CD4-positive, CD25-positive, alpha-beta regulatory T cell (primary cell): ENCODE data around the gene ABHD15. TPM values are rescaled to one million over a fixed set of nuclear protein-coding genes. Genes with fewer than 3 reads are reported as not detected.

ENCODE experiments used
- ATAC-seq, 2 donors: fragments of 150-1000 bp; cut with Tn5 transposase; one replicate each; pipeline ENCODE4 v1.10.0; 2021; ENCODE audit warnings: low read depth in 2 of 2, moderate number of reproducible peaks in 2 of 2, moderate library complexity in 1 of 2
- DNase-seq, 3 donors: peaks; one replicate each; pipeline versions ENCODE4 v3.0.0 to v3.0.0-alpha.2; 2012 to 2022; ENCODE audit warnings: mixed read lengths in 1 of 3
- H3K27ac ChIP-seq: one replicate; pipeline ENCODE4 v1.7.0; 2013; ENCODE audit warnings: mild to moderate bottlenecking, low read length; ENCODE audit not compliant: insufficient read depth, poor library complexity, severe bottlenecking
- H3K27me3 ChIP-seq: one replicate; pipeline ENCODE4 v1.7.0; 2013; ENCODE audit warnings: low read length; ENCODE audit not compliant: control insufficient read depth, insufficient read depth
- H3K36me3 ChIP-seq: one replicate; pipeline ENCODE4 v1.7.0; 2013; ENCODE audit warnings: mild to moderate bottlenecking, low read length, moderate library complexity; ENCODE audit not compliant: control insufficient read depth, insufficient read depth
- H3K4me1 ChIP-seq: 2 replicates; pipeline ENCODE4 v1.7.0; 2013; ENCODE audit warnings: mild to moderate bottlenecking, low read length; ENCODE audit not compliant: insufficient read depth, control insufficient read depth, poor library complexity, severe bottlenecking
- H3K4me3 ChIP-seq: one replicate; pipeline ENCODE4 v1.7.0; 2013; ENCODE audit warnings: low read depth, mild to moderate bottlenecking, low read length, moderate library complexity
- H3K9me3 ChIP-seq, 2 experiments: 1 replicate in 1 of 2; 2 replicates in 1 of 2; pipeline ENCODE4 v1.7.0; 2013; ENCODE audit warnings: low read length in 2 of 2, mild to moderate bottlenecking in 1 of 2, moderate library complexity in 1 of 2; ENCODE audit not compliant: control insufficient read depth in 2 of 2
- H3K27ac Mint-ChIP-seq, 3 donors: one replicate each; pipeline ENCODE4 v1.8.0; 2020 to 2022; ENCODE audit warnings: mild to moderate bottlenecking in 3 of 3, mixed read lengths in 3 of 3, moderate library complexity in 2 of 3
- H3K27me3 Mint-ChIP-seq: one replicate; pipeline ENCODE4 v1.8.0; 2022; ENCODE audit warnings: mild to moderate bottlenecking, mixed read lengths
- H3K36me3 Mint-ChIP-seq: one replicate; pipeline ENCODE4 v1.8.0; 2020; ENCODE audit warnings: mixed read lengths
- H3K4me1 Mint-ChIP-seq, 4 donors: one replicate each; pipeline ENCODE4 v1.8.0; 2020 to 2022; ENCODE audit warnings: mixed read lengths in 4 of 4, mild to moderate bottlenecking in 1 of 4
- H3K4me3 Mint-ChIP-seq, 4 donors: one replicate each; pipeline ENCODE4 v1.8.0; 2020 to 2022; ENCODE audit warnings: mild to moderate bottlenecking in 4 of 4, mixed read lengths in 4 of 4, moderate library complexity in 3 of 4
- H3K9me3 Mint-ChIP-seq, 7 donors: one replicate each; pipeline ENCODE4 v1.8.0; 2020 to 2022; ENCODE audit warnings: mixed read lengths in 7 of 7, mild to moderate bottlenecking in 3 of 7, moderate library complexity in 2 of 7
- polyA plus RNA-seq, 4 donors: library from polyadenylated mRNA; unstranded; fragments of 300-500 nt; fragmentation: Illumina TruSeq; gene quantifications; one replicate each; pipeline ENCODE4 v1.2.3, GENCODE V29; 2021
- total RNA-seq: library from RNA; stranded (reverse); gene quantifications from one replicate; pipeline ENCODE4 v1.2.3, GENCODE V29; 2022

ABHD15 gene
- total and polyA plus RNA-seq, 5 donors from 2014 or later = 6.2 to 9.9 (median 7.6) TPM

DNA sequence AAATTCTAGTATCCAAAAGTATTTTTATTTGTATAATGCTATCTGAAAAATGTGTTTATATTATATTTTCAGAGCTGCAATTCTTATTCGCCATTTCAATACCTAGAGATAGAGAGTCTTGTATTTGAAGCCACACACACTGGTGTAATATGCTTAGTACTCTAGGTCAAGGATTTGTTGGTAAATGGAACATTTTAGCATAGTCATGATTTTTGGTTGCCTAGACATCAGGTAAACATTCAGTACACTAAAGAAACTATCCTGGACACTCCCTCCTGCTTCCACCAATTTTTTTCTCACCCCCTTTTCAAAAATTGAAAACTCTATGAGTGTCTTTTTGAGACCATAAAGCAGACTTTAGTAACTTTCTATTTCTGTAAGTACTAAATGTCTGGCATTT lies 20.8 kb downstream of the ABHD15 start:
- Histone ChIP-seq H3K36me3 (peaks cover 23% of the 10 kb centered on the region), H3K27me3 (no peaks in the 10 kb centered on the region), H3K9me3 (no peaks in the 10 kb centered on the region), H3K4me1 (no peaks in the 10 kb centered on the region), H3K4me3 (no peak overlapping the region), H3K27ac (no peak overlapping the region)
- no peak for ATAC-seq
- Mint-ChIP-seq H3K36me3 (peaks cover 21% of the 10 kb centered on the region), H3K4me1 (peaks cover 4 to 17% (median 5%) of the 10 kb centered on the region in 4 donors), H3K27ac (peak overlapping the region in 1 of 3 donors; percentile 28), H3K27me3 (no peaks in the 10 kb centered on the region), H3K4me3 (no peak overlapping the region), H3K9me3 (no peaks in the 10 kb centered on the region)
- no peak for DNase-seq

DNA sequence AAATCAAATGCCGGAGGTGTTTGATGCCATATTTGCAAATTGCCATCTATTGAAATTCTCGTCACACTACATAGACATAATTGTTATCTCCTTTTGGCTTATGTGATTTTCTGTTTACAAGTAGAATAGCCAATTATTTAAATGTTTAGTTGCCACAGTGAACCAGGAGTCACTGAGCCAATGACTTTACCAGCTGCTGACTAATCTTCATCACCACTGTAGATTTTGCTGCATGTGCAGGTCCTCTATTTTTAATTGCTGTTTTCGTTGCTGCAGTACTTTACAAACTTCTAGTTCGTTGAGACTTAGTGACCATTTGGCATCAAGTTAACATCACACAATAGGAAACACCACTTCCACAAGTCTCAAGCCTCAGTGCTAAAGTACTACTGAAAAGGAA lies 22.8 kb downstream of the ABHD15 start:
- peaks cover 21% of the 10 kb centered on the region for H3K36me3 Mint-ChIP-seq
- DNase-seq (no peak), ATAC-seq (no peak)
- Histone ChIP-seq H3K36me3 (peaks cover 25% of the 10 kb centered on the region), H3K9me3 (no peaks in the 10 kb centered on the region), H3K4me1 (no peaks in the 10 kb centered on the region), H3K27me3 (no peaks in the 10 kb centered on the region), H3K27ac (no peak overlapping the region), H3K4me3 (no peak overlapping the region)
- H3K27me3 Mint-ChIP-seq = no peaks in the 10 kb centered on the region
- H3K4me1 Mint-ChIP-seq = peaks cover 3 to 8% (median 5%) of the 10 kb centered on the region in 4 donors
- H3K4me3 Mint-ChIP-seq = no peak overlapping the region
- no peaks in the 10 kb centered on the region for H3K9me3 Mint-ChIP-seq
- H3K27ac Mint-ChIP-seq = no peak overlapping the region

DNA sequence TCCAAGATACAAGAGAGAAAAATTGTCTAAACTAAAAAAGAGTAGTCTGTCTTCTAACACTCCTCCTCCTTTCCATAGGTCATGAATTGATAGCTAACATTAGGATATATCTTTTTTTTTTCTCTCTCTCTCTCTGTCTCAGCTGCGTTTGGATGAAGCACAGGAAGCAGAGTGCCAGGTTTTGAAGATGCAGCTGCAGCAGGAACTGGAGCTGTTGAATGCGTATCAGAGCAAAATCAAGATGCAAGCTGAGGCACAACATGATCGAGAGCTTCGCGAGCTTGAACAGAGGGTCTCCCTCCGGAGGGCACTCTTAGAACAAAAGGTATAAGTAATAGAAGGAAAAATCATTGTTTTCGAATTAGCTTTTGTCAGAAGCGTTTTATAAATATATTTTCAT lies 32.9 kb downstream of the ABHD15 start:
- no peaks in the 10 kb centered on the region for H3K9me3 ChIP-seq
- no peak overlapping the region for H3K27ac ChIP-seq
- Mint-ChIP-seq H3K4me1 (peaks cover 0 to 7% (median 4%) of the 10 kb centered on the region in 4 donors), H3K27me3 (no peaks in the 10 kb centered on the region), H3K9me3 (no peaks in the 10 kb centered on the region), H3K27ac (no peak overlapping the region), H3K4me3 (no peak overlapping the region), H3K36me3 (peaks cover 35% of the 10 kb centered on the region)
- peaks cover 50% of the 10 kb centered on the region for H3K36me3 ChIP-seq
- H3K27me3 ChIP-seq = no peaks in the 10 kb centered on the region
- no peak overlapping the region for H3K4me3 ChIP-seq
- no peaks in the 10 kb centered on the region for H3K4me1 ChIP-seq
- DNase-seq (no peak), ATAC-seq (no peak)

DNA sequence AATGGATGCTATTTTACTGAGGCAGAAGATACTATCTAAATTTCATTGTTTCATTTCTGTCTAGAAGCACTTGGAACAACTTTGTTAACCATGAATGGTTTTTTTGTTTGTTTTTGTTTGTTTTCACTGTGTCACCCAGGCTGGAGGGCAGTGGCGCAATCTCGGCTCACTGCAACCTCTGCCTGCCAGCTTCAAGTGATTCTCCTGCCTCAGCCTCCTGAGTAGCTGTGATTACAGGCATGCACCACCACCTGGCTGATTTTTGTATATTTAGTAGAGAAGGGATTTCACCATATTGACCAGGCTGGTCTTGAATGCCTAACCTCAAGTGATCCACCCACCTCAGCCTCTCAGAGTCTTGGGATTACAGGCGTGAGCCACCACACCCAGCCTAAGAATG lies 40.5 kb downstream of the ABHD15 start:
- peaks cover 24% of the 10 kb centered on the region for H3K36me3 Mint-ChIP-seq
- Histone ChIP-seq H3K4me1 (no peaks in the 10 kb centered on the region), H3K9me3 (no peaks in the 10 kb centered on the region), H3K27me3 (no peaks in the 10 kb centered on the region), H3K27ac (no peak overlapping the region), H3K36me3 (peaks cover 62% of the 10 kb centered on the region), H3K4me3 (no peak overlapping the region)
- H3K4me1 Mint-ChIP-seq = no peaks in the 10 kb centered on the region
- no peak overlapping the region for H3K27ac Mint-ChIP-seq
- ATAC-seq (no peak), DNase-seq (no peak)
- no peaks in the 10 kb centered on the region for H3K9me3 Mint-ChIP-seq
- no peaks in the 10 kb centered on the region for H3K27me3 Mint-ChIP-seq
- H3K4me3 Mint-ChIP-seq = no peak overlapping the region

DNA sequence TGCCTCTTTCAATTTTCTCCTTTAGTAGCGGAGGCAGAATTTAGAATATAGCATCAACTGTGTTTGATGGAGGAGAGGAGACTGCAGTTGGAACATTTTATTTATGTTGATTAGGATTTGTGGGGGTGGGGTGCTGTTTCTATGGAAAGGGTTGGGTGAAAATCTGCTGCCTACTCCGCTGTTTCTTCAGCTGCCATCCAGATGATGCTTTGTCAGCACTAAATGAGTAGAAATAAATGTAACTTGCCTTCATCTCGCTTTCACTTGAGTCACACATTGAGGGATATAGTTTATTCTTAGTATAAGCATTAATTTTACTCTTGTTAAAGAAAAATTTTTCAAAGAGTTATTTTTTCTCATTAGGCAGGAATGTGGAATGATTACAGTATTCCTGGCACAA lies 42.1 kb downstream of the ABHD15 start:
- H3K9me3 Mint-ChIP-seq = no peaks in the 10 kb centered on the region
- Histone ChIP-seq H3K4me3 (no peak overlapping the region), H3K36me3 (peaks cover 63% of the 10 kb centered on the region), H3K27ac (no peak overlapping the region), H3K9me3 (no peaks in the 10 kb centered on the region), H3K27me3 (no peaks in the 10 kb centered on the region), H3K4me1 (no peaks in the 10 kb centered on the region)
- DNase-seq = no peak
- peaks cover 19% of the 10 kb centered on the region for H3K36me3 Mint-ChIP-seq
- H3K4me1 Mint-ChIP-seq = no peaks in the 10 kb centered on the region
- H3K27ac Mint-ChIP-seq = peak overlapping the region in 2 of 3 donors; percentile 48 to 68
- ATAC-seq = no peak
- H3K4me3 Mint-ChIP-seq = no peak overlapping the region
- no peaks in the 10 kb centered on the region for H3K27me3 Mint-ChIP-seq

DNA sequence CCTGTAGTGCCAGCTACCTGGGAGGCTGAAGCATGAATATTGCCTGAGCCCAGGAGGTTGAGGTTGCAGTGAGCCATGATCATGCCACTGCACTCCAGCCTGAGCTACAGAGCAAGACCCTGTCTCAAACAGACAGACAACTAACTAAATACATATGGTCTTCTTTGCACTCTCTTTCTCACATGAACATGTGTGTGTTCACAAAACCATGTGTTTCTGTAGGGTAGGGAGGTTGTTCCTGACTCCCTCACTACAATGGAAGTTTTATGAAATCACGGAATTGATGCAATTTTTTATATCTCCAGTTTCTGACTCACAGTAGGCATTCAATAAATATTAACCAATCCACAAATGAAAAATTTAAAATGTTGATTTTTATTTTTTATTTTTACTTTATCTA lies 48.5 kb downstream of the ABHD15 start:
- Mint-ChIP-seq H3K36me3 (peaks cover 29% of the 10 kb centered on the region), H3K27me3 (no peaks in the 10 kb centered on the region), H3K27ac (peak overlapping the region in 1 of 3 donors; percentile 5), H3K4me1 (no peaks in the 10 kb centered on the region), H3K4me3 (no peak overlapping the region), H3K9me3 (no peaks in the 10 kb centered on the region)
- no peaks in the 10 kb centered on the region for H3K9me3 ChIP-seq
- ATAC-seq (no peak), DNase-seq (no peak)
- H3K27ac ChIP-seq = no peak overlapping the region
- peaks cover 74% of the 10 kb centered on the region for H3K36me3 ChIP-seq
- no peaks in the 10 kb centered on the region for H3K4me1 ChIP-seq
- no peaks in the 10 kb centered on the region for H3K27me3 ChIP-seq
- H3K4me3 ChIP-seq = no peak overlapping the region

DNA sequence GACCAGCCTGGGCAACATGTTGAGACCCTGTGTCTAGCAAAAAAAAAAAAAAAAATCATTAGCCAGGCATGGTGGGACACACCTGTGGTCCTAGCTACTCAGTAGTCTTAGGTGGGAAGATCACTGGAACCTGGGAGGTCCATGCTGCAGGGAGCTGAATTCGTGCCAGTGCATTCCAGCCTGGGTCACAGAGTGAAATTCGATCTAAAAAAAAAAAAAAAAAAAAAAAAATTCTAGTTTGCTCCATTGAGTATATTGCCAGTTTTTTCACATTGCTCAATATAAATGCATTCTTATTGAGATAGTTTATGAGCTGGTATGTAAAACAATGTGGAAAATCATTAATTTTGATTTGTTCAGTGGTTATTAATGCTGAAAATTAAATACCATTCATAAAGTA lies 52.0 kb downstream of the ABHD15 start:
- no peaks in the 10 kb centered on the region for H3K4me1 Mint-ChIP-seq
- H3K4me3 ChIP-seq = no peak overlapping the region
- H3K36me3 ChIP-seq = peaks cover 72% of the 10 kb centered on the region
- DNase-seq (no peak), ATAC-seq (no peak)
- no peak overlapping the region for H3K27ac Mint-ChIP-seq
- H3K9me3 ChIP-seq = no peaks in the 10 kb centered on the region
- no peak overlapping the region for H3K27ac ChIP-seq
- no peaks in the 10 kb centered on the region for H3K27me3 ChIP-seq
- H3K9me3 Mint-ChIP-seq = no peaks in the 10 kb centered on the region
- H3K36me3 Mint-ChIP-seq = peaks cover 28% of the 10 kb centered on the region
- no peaks in the 10 kb centered on the region for H3K4me1 ChIP-seq
- H3K27me3 Mint-ChIP-seq = no peaks in the 10 kb centered on the region
- H3K4me3 Mint-ChIP-seq = no peak overlapping the region

DNA sequence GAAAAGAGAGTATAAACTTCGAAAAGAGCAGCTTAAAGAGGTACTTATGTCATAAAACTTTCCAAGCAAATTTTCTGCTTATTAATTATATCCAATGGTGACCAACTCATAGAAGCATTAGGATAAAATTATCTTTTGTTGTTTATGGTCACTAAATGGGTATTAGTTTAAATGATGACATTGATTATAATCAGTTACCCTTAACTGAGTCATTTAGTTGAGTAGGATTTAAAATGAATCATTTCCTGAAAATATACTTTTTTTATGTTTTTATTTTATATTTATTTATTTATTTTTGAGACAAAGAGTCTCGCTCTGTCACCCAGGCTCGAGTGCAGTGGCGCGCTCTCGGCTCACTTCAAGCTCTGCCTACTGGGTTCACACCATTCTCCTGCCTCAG lies 55.9 kb downstream of the ABHD15 start:
- Mint-ChIP-seq H3K4me3 (peak overlapping the region in 1 of 4 donors; percentile 38), H3K27ac (no peak overlapping the region), H3K9me3 (no peaks in the 10 kb centered on the region), H3K27me3 (no peaks in the 10 kb centered on the region), H3K36me3 (peaks cover 21% of the 10 kb centered on the region), H3K4me1 (peaks cover 0 to 18% (median 4%) of the 10 kb centered on the region in 4 donors)
- Histone ChIP-seq H3K27ac (no peak overlapping the region), H3K36me3 (peaks cover 76% of the 10 kb centered on the region), H3K27me3 (no peaks in the 10 kb centered on the region), H3K9me3 (no peaks in the 10 kb centered on the region), H3K4me1 (no peaks in the 10 kb centered on the region), H3K4me3 (no peak overlapping the region)
- no peak for DNase-seq
- no peak for ATAC-seq
